ENCODE data around the gene PLA2G7. TPM values are rescaled to one million over a fixed set of nuclear protein-coding genes. Genes with fewer than 3 reads are reported as not detected.

Gene PLA2G7
- total RNA-seq, 2 experiments from 2014 or later = not detected

GRCh38 chr6:46757214-46757596 is 22.0 kb upstream of the PLA2G7 start:
- H3K27me3 Mint-ChIP-seq = peaks cover 4% of the 10 kb centered on the region
- ChIA-PET POLR2A (no interaction called here), CTCF (no interaction called here)
- no peak overlapping the region for H3K27ac Mint-ChIP-seq
- H3K4me1 Mint-ChIP-seq (ENCODE audit: low read depth) = no peaks in the 10 kb centered on the region
- ATAC-seq (no peak), DNase-seq (no peak)
- no peaks in the 10 kb centered on the region for H3K36me3 Mint-ChIP-seq (ENCODE audit: low read depth)
- intact Hi-C loops (cut with micrococcal nuclease) = no loop called here
- TF ChIP-seq, protein P1, sequence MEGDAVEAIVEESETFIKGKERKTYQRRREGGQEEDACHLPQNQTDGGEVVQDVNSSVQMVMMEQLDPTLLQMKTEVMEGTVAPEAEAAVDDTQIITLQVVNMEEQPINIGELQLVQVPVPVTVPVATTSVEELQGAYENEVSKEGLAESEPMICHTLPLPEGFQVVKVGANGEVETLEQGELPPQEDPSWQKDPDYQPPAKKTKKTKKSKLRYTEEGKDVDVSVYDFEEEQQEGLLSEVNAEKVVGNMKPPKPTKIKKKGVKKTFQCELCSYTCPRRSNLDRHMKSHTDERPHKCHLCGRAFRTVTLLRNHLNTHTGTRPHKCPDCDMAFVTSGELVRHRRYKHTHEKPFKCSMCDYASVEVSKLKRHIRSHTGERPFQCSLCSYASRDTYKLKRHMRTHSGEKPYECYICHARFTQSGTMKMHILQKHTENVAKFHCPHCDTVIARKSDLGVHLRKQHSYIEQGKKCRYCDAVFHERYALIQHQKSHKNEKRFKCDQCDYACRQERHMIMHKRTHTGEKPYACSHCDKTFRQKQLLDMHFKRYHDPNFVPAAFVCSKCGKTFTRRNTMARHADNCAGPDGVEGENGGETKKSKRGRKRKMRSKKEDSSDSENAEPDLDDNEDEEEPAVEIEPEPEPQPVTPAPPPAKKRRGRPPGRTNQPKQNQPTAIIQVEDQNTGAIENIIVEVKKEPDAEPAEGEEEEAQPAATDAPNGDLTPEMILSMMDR (IDR thresholded peaks at IDR 0.05) = no peak
- no peak overlapping the region for H3K4me3 Mint-ChIP-seq
- no peaks in the 10 kb centered on the region for H3K9me3 Mint-ChIP-seq

DNA sequence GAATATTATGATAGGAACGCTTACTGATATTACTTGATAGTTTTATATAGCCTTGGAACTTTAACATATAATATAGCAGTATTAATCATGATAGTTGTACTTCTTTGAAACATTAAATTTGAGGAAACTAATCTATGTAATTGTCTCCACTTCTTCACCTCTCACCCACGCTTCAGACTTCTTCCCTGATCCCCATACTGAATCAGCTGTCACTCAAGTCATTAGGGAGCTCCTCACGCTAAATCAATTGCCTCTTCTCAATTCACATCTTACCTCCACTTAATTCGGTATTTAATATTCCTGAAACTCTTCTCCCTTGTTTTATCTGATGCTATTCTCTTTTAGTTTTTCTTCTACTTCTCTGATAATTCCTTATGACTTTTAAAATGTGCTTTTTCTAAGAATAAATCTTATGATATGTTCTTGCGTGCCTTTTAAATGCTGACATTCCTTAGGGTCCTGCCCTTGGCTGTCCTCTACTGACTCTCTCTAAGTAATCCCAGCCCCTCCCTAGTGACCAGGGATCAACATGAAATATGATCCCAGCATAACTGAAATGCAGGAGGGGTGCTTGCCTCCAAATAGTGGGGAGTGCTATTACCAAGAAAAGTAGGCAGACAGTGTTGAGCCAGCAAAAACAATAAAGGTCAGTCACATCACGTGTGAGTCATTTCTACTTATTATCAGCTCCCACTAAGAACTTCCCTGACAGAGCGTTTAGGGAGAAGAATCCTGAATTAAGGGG is 21.5 kb upstream of the PLA2G7 start:
- no peak for ATAC-seq
- Mint-ChIP-seq H3K27me3 (peaks cover 4% of the 10 kb centered on the region), H3K27ac (no peak overlapping the region), H3K9me3 (no peaks in the 10 kb centered on the region), H3K4me1 (ENCODE audit: low read depth) (no peaks in the 10 kb centered on the region), H3K4me3 (no peak overlapping the region), H3K36me3 (ENCODE audit: low read depth) (no peaks in the 10 kb centered on the region)
- intact Hi-C loops (cut with micrococcal nuclease) = no loop called here
- POLR2A ChIA-PET = no interaction called here
- CTCF ChIA-PET = no interaction called here
- DNase-seq = no peak
- TF ChIP-seq, protein P1 (IDR thresholded peaks at IDR 0.05) = no peak

GRCh38 chr6:46755865-46756264 is 20.7 kb upstream of the PLA2G7 start:
- POLR2A ChIA-PET = no interaction called here
- Mint-ChIP-seq H3K4me3 (no peak overlapping the region), H3K27me3 (peaks cover 8% of the 10 kb centered on the region), H3K27ac (no peak overlapping the region), H3K9me3 (no peaks in the 10 kb centered on the region), H3K4me1 (ENCODE audit: low read depth) (no peaks in the 10 kb centered on the region), H3K36me3 (ENCODE audit: low read depth) (no peaks in the 10 kb centered on the region)
- CTCF ChIA-PET = no interaction called here
- TF ChIP-seq, protein P1 (IDR thresholded peaks at IDR 0.05) = no peak
- intact Hi-C loops (cut with micrococcal nuclease) = no loop called here
- DNase-seq (no peak), ATAC-seq (no peak)

DNA sequence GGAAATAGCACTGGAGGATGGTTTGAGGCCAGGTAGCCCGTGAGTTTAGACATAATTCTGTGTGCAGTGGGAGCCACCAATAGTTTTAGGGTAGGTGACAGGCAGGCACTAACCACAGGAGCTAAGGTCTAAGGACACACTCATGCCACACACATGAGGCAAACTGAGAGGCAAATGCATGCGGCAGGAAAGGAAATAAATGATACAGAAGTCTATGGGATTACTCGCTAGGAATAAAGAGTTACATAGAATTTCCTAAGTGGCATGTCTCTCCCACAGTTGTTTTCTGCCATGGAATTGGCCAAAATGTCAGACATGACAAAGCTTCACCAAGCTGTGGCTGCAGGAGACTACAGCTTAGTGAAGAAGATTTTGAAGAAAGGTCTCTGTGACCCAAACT is 16.5 kb upstream of the PLA2G7 start:
- CTCF ChIA-PET = no interaction called here
- Mint-ChIP-seq H3K27me3 (peaks cover 5% of the 10 kb centered on the region), H3K4me1 (ENCODE audit: low read depth) (no peaks in the 10 kb centered on the region), H3K4me3 (no peak overlapping the region), H3K36me3 (ENCODE audit: low read depth) (no peaks in the 10 kb centered on the region), H3K9me3 (no peaks in the 10 kb centered on the region), H3K27ac (no peak overlapping the region)
- POLR2A ChIA-PET = no interaction called here
- intact Hi-C loops (cut with micrococcal nuclease) = no loop called here
- no peak for ATAC-seq
- DNase-seq = no peak
- TF ChIP-seq, protein P1 (IDR thresholded peaks at IDR 0.05) = no peak

DNA sequence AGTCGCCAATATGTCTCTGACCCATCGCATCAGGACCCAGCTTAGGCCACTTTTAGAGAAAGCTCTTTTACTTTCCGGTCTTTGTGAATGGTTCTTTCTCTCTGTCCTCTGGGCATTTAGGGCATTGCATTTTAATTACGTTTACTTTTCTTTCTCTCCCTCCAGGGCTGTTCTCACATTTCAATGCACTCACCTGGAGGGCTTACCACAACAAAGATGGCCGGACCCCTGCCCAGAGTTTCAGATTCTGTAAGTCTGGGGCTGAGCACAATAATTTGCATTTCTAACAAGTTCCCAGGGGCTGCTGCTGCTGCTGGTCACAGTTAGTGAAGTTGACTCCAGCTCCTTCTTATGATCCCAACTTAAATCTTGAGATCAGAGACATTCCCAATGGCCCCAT is 14.6 kb upstream of the PLA2G7 start:
- no peak overlapping the region for H3K27ac Mint-ChIP-seq
- peaks cover 17% of the 10 kb centered on the region for H3K27me3 Mint-ChIP-seq
- TF ChIP-seq, protein P1 (IDR thresholded peaks at IDR 0.05) = no peak
- ChIA-PET CTCF (no interaction called here), POLR2A (no interaction called here)
- no peaks in the 10 kb centered on the region for H3K9me3 Mint-ChIP-seq
- H3K36me3 Mint-ChIP-seq (ENCODE audit: low read depth) = no peaks in the 10 kb centered on the region
- no peaks in the 10 kb centered on the region for H3K4me1 Mint-ChIP-seq (ENCODE audit: low read depth)
- H3K4me3 Mint-ChIP-seq = no peak overlapping the region
- no peak for ATAC-seq
- DNase-seq = no peak
- intact Hi-C loops (cut with micrococcal nuclease) = no loop called here

Data from activated CD8-positive, alpha-beta T cell treated with anti-CD3 and anti-CD28 coated beads for 36 hours (primary cell).